Endodermal cell (in vitro differentiated cells): Measurements from ENCODE around the gene SLAMF1. TPM values are rescaled to one million over a fixed set of nuclear protein-coding genes. Genes with fewer than 3 reads are reported as not detected.

Experiments
- DNase-seq: peaks from one replicate; pipeline ENCODE4 v3.0.0-alpha.2; 2017
- H3K27ac ChIP-seq: 2 replicates; pipeline ENCODE4 v1.5.1; 2013; ENCODE audit warnings: mild to moderate bottlenecking, low read depth, low read length, moderate library complexity
- H3K27me3 ChIP-seq: 2 replicates; pipeline ENCODE4 v1.6.1; 2013; ENCODE audit warnings: mild to moderate bottlenecking, low read length, moderate library complexity; ENCODE audit not compliant: insufficient read depth, control insufficient read depth, poor library complexity, severe bottlenecking
- H3K36me3 ChIP-seq: 2 replicates; pipeline ENCODE4 v1.7.0; 2013; ENCODE audit warnings: mild to moderate bottlenecking, low read length, moderate library complexity; ENCODE audit not compliant: control insufficient read depth, insufficient read depth
- H3K4me1 ChIP-seq: one replicate; pipeline ENCODE4 v1.7.0; 2013; ENCODE audit warnings: low read length; ENCODE audit not compliant: control insufficient read depth, insufficient read depth
- H3K4me3 ChIP-seq: 2 replicates; pipeline ENCODE4 v1.5.1; 2013; ENCODE audit warnings: mild to moderate bottlenecking, low read length, moderate library complexity
- H3K9ac ChIP-seq: 2 replicates; pipeline ENCODE4 v1.6.1; 2013; ENCODE audit warnings: mild to moderate bottlenecking, low read length, moderate library complexity; ENCODE audit not compliant: poor library complexity, severe bottlenecking; ENCODE audit errors: extremely low read depth
- H3K9me3 ChIP-seq: 2 replicates; pipeline ENCODE4 v1.6.1; 2013; ENCODE audit warnings: mild to moderate bottlenecking, low read length, moderate library complexity; ENCODE audit not compliant: control insufficient read depth
- H3K27ac Mint-ChIP-seq: 2 replicates; pipeline ENCODE4 v1.8.0; 2020; ENCODE audit warnings: mixed read lengths
- H3K27me3 Mint-ChIP-seq: 2 replicates; pipeline ENCODE4 v1.8.0; 2021; ENCODE audit warnings: mild to moderate bottlenecking, mixed read lengths; ENCODE audit not compliant: insufficient read depth
- H3K36me3 Mint-ChIP-seq: 2 replicates; pipeline ENCODE4 v1.8.0; 2020; ENCODE audit warnings: low read depth, mixed read lengths
- H3K4me1 Mint-ChIP-seq: 2 replicates; pipeline ENCODE4 v1.8.0; 2020; ENCODE audit warnings: mixed read lengths
- H3K4me3 Mint-ChIP-seq: 2 replicates; pipeline ENCODE4 v1.8.0; 2020; ENCODE audit warnings: mild to moderate bottlenecking, moderate library complexity, mixed read lengths
- H3K9me3 Mint-ChIP-seq: 2 replicates; pipeline ENCODE4 v1.8.0; 2020; ENCODE audit warnings: mild to moderate bottlenecking, mixed read lengths
- WGBS, 2 experiments: methylation state at CpG; one replicate each; pipeline versions ENCODE4 v1.1.5 to v1.1.7; 2013; ENCODE audit warnings: missing lambda C conversion rate in 2 of 2, mixed read lengths in 1 of 2; ENCODE audit not compliant: insufficient coverage in 1 of 2, insufficient read length in 1 of 2; 5-methylcytosine and 5-hydroxymethylcytosine counted together
- total RNA-seq, 2 donors: library from RNA; stranded (reverse); fragmentation: NEBNext Ultra II Directional in 1 of 2; extraction: Animal tissue kit (Norgen Biotek cat#: 25700) in 1 of 2; gene quantifications; 2 replicates in 1 of 2; 3 replicates in 1 of 2; pipeline ENCODE4 v1.2.1, GENCODE V29; 2021
- TF ChIP-seq, protein P1 (sequence below): fragments of 200-600 bp; sonication (generic); conservative IDR thresholded peaks from 2 replicates; pipeline ENCODE4 v1.5.0; 2021; ENCODE audit warnings: antibody characterized with exemption, mild to moderate bottlenecking

SLAMF1 gene
- total RNA-seq, 2 donors from 2014 or later = not detected

DNA sequence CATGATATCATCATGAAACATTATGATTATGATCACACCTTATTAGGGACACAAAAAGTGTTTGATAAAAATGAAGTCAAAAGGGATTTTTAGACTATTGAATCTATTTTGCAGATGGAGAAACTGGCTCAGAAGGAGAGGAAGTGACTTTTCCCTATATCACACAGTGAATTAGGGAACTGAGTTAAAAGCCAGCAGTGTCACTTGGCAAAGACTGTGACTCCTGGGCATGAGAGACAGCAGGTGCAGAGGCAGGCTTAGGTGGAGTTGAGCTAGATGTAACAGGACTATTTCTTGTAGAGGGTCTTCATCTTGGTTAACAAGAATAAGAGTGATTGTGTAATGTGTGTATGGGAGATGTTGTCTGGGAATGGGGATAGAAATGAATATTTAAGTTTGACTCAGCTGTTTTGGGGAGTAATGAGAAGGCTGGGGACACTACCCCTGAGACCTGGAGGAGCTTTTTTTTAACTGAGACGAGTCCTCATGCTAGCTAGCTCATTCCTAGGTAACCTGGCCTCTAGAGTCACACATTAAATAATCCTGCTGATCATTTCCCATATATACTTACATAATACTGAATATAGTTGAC is 66.5 kb downstream of the SLAMF1 start:
- Mint-ChIP-seq H3K36me3 (no peaks in the 10 kb centered on the region), H3K27me3 (no peaks in the 10 kb centered on the region), H3K4me3 (no peak overlapping the region), H3K4me1 (no peaks in the 10 kb centered on the region), H3K27ac (no peak overlapping the region), H3K9me3 (peaks cover 15% of the 10 kb centered on the region)
- Histone ChIP-seq H3K9ac (no peak overlapping the region), H3K36me3 (no peaks in the 10 kb centered on the region), H3K27me3 (no peaks in the 10 kb centered on the region), H3K4me1 (no peaks in the 10 kb centered on the region), H3K4me3 (no peak overlapping the region), H3K9me3 (peaks cover 7% of the 10 kb centered on the region), H3K27ac (no peak overlapping the region)
- 79 to 100% methylated on average over 1 of the region's 1 CpG for WGBS, 2 experiments
- TF ChIP-seq, protein P1, sequence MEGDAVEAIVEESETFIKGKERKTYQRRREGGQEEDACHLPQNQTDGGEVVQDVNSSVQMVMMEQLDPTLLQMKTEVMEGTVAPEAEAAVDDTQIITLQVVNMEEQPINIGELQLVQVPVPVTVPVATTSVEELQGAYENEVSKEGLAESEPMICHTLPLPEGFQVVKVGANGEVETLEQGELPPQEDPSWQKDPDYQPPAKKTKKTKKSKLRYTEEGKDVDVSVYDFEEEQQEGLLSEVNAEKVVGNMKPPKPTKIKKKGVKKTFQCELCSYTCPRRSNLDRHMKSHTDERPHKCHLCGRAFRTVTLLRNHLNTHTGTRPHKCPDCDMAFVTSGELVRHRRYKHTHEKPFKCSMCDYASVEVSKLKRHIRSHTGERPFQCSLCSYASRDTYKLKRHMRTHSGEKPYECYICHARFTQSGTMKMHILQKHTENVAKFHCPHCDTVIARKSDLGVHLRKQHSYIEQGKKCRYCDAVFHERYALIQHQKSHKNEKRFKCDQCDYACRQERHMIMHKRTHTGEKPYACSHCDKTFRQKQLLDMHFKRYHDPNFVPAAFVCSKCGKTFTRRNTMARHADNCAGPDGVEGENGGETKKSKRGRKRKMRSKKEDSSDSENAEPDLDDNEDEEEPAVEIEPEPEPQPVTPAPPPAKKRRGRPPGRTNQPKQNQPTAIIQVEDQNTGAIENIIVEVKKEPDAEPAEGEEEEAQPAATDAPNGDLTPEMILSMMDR = no peak
- no peak for DNase-seq

DNA sequence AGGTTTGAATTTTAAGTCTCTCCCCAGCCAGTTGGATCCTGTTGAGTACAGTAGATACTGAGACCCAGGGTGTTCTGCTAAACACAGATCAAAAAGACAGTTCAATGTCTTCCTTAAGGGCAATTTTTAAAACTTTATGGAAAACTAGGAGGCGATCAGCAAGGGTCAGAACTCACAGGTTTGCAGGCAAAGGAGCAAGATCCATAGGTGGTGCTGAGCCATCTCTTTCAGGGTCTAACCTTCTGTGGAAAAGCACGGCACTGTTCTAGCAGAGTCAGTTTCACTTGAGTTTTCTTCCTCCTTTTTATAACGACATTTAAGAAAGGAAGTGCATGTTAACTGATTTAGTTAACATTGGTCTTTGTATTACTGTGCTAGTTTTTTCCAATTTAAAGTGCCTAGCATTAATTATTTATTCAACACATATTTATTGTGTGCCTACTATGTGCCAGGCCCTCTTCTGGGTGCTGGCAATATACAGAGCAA is 67.6 kb downstream of the SLAMF1 start, which contains the start of gene CD84:
TSS of gene CD84 (minus strand) at position 281 of the 486 bp plus-strand sequence. CDS start at position 222, 59 bp downstream.
- Mint-ChIP-seq H3K27ac (no peak within 1 kb of the TSS), H3K4me1 (no peaks in the 10 kb centered on the region), H3K4me3 (no peak within 1 kb of the TSS), H3K9me3 (peaks cover 15% of the 10 kb centered on the region), H3K27me3 (no peaks in the 10 kb centered on the region), H3K36me3 (no peaks in the 10 kb centered on the region)
- no peak for DNase-seq
- H3K9me3 ChIP-seq = peaks cover 7% of the 10 kb centered on the region
- H3K4me1 ChIP-seq = no peaks in the 10 kb centered on the region
- no peaks in the 10 kb centered on the region for H3K36me3 ChIP-seq
- 86 to 91% methylated on average over 2 to 3 of the region's 3 CpGs for WGBS, 2 experiments
- no peak within 1 kb of the TSS for H3K9ac ChIP-seq
- H3K4me3 ChIP-seq = no peak within 1 kb of the TSS
- H3K27ac ChIP-seq = no peak within 1 kb of the TSS
- no peaks in the 10 kb centered on the region for H3K27me3 ChIP-seq
- TF ChIP-seq, protein P1 = no peak

DNA sequence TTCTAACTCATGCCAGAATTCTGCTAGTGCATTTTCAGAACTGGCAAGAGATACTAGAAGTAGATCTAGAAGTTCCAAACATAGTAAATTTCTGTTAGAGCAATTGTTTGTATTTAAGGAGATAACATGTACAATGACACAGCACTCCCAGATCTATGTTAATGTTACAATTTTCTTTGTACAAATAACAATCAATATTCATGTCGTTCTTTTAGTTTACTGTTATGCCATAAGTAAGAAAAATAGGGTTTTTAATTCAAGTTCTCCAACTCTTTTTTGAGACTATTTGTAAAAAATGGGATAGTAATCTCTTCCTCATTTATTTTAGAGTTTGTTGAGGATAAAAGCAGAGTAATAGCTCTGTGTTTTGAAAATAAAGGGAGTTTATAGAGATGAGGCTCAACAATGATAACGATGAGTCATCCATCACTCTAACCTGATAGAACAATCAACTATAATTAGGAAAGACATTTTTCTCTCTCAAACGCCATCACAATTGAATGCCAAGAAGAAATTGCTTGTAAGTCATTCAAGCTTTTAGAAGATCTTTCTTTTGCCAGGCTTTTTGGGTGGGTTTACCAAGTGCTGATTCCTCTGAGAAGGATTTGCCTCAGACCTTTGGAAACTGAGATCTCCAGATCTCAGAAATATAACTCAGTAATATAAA is 68.2 kb downstream of the SLAMF1 start:
- 67 to 83% methylated on average over 1 to 3 of the region's 3 CpGs for WGBS, 2 experiments
- Histone ChIP-seq H3K36me3 (no peaks in the 10 kb centered on the region), H3K9me3 (peaks cover 7% of the 10 kb centered on the region), H3K4me3 (no peak overlapping the region), H3K27me3 (no peaks in the 10 kb centered on the region), H3K27ac (no peak overlapping the region), H3K9ac (no peak overlapping the region), H3K4me1 (no peaks in the 10 kb centered on the region)
- no peak for DNase-seq
- peaks cover 9% of the 10 kb centered on the region for H3K9me3 Mint-ChIP-seq
- no peak overlapping the region for H3K27ac Mint-ChIP-seq
- no peaks in the 10 kb centered on the region for H3K4me1 Mint-ChIP-seq
- no peaks in the 10 kb centered on the region for H3K27me3 Mint-ChIP-seq
- TF ChIP-seq, protein P1 = no peak
- no peak overlapping the region for H3K4me3 Mint-ChIP-seq
- H3K36me3 Mint-ChIP-seq = no peaks in the 10 kb centered on the region
